Adrenal gland (tissue), 12 donors: Measurements from ENCODE around the gene SAMD13. TPM values are rescaled to one million over a fixed set of nuclear protein-coding genes. Genes with fewer than 3 reads are reported as not detected.
A peak's percentile ranks its signal among the peaks of the same experiment; 100 is the strongest.

ENCODE experiments used
- DNase-seq, 7 donors: peaks; one replicate each; pipeline ENCODE4 v3.0.0-alpha.2; 2019 to 2020
- H3K27ac ChIP-seq, 5 donors: fragments of 200-600 bp; sonication (generic) in 4 of 5; 1 replicate in 3 of 5; 2 replicates in 2 of 5; pipeline versions ENCODE4 v1.5.1 to v1.8.0; 2016 to 2020; ENCODE audit warnings: mild to moderate bottlenecking in 1 of 5
- H3K27me3 ChIP-seq: fragments of 200-600 bp; 2 replicates; pipeline ENCODE4 v1.8.0; 2021
- H3K36me3 ChIP-seq, 2 donors: fragments of 200-600 bp; replicated peaks in 1 of 2; 1 replicate in 1 of 2; 2 replicates in 1 of 2; pipeline versions ENCODE4 v1.5.1 to v1.8.0; 2018 to 2022
- H3K4me1 ChIP-seq, 2 donors: fragments of 200-600 bp; replicated peaks in 1 of 2; 1 replicate in 1 of 2; 2 replicates in 1 of 2; pipeline versions ENCODE4 v1.5.1 to v1.8.0; 2018 to 2021
- H3K4me3 ChIP-seq, 4 donors: fragments of 200-600 bp; sonication (generic) in 3 of 4; one replicate each; pipeline ENCODE4 v1.5.1; 2016 to 2018
- H3K9me3 ChIP-seq, 3 donors: fragments of 200-600 bp; sonication (generic) in 1 of 3; replicated peaks in 1 of 3; 1 replicate in 2 of 3; 2 replicates in 1 of 3; pipeline versions ENCODE4 v1.5.1 to v1.8.0; 2016 to 2021
- CTCF ChIP-seq, 6 experiments: fragments of 450-650 bp in 4 of 6; fragments of 200-600 bp in 2 of 6; sonication (generic) in 1 of 6; IDR thresholded peaks; 1 replicate in 5 of 6; 2 replicates in 1 of 6; pipeline versions ENCODE4 v1.5.1 to v1.8.0; 2016 to 2021; ENCODE audit warnings: antibody characterized with exemption in 6 of 6, mild to moderate bottlenecking in 2 of 6, moderate library complexity in 1 of 6
- POLR2A ChIP-seq, 2 donors: fragments of 450-650 bp; IDR thresholded peaks; one replicate each; pipeline ENCODE4 v1.6.1; 2017; ENCODE audit warnings: antibody characterized with exemption in 2 of 2, mild to moderate bottlenecking in 2 of 2, moderate library complexity in 1 of 2
- WGBS, 4 donors: extraction: QIAGEN DNeasy Blood & Tissue Kit in 2 of 4; methylation state at CpG; one replicate each; pipeline versions ENCODE4 v1.1.5 to v1.1.7; 2013 to 2017; 5-methylcytosine and 5-hydroxymethylcytosine counted together
- intact Hi-C, 2 donors: fragments of 100-400 bp; cut with DNase I; formaldehyde crosslinking; loops; one replicate each; pipeline versions ENCODE4 v1.14.1 to v1.15.0; 2022 to 2023
- polyA plus RNA-seq, 3 donors: library from polyadenylated mRNA; stranded (reverse); fragments of 200-250 nt in 2 of 3; fragments of 350-450 nt in 1 of 3; fragmentation: Illumina TruSeq in 1 of 3; extraction: RNeasy Lipid Tissue Mini Kit (QIAGEN cat#74804) in 1 of 3; gene quantifications; one replicate each; pipeline ENCODE4 v1.2.3, GENCODE V29; 2013 to 2014
- total RNA-seq, 9 donors: library from RNA; depleted of rRNA in 4 of 9; stranded (reverse); fragments of >200 nt in 4 of 9; fragments of 120-200 nt in 1 of 9; fragmentation: NEBNext Ultra II Directional in 1 of 9; extraction: Animal tissue kit (Norgen Biotek cat#: 25700) in 1 of 9; gene quantifications; one replicate each; pipeline versions ENCODE4 v1.1.0 to v1.2.4, GENCODE V29; 2013 to 2023
- donor health status: healthy with polysubstance abuse.
- donor health status: Bipolar disorder and iron deficiency.
- donor health status: DM: yes; HTN: yes; CAD: no.
- donor health status: DM: no; HTN: no; CAD: no.
- donor health status: DM: no; HTN: no; CAD: no.
- donor health status: DM: yes; HTN: yes; CAD: no.

Gene SAMD13
- total and polyA plus RNA-seq, 12 donors, result 1.0 to 8.0 (median 3.4) TPM

- Histone ChIP-seq H3K9me3 (no peaks in the 10 kb centered on the region), H3K4me1 (peaks cover 21 to 48% of the 10 kb centered on the region in 2 donors), H3K27ac (peak overlapping the region in 2 of 5 donors; percentile 18 to 29), H3K27me3 (no peaks in the 10 kb centered on the region), H3K4me3 (no peak overlapping the region), H3K36me3 (no peaks in the 10 kb centered on the region)
- intact Hi-C loops, result no loop called here
- WGBS, 4 donors, result 84 to 87% (median 86%) methylated on average over 7 of the region's 7 CpGs
- DNase-seq, result no peak
- TF ChIP-seq POLR2A (IDR thresholded peaks at IDR 0.05) (no peak), CTCF (IDR thresholded peaks at IDR 0.05) (no peak)
Measured at GRCh38 chr1:84376000-84376910, 74.7 kb downstream of the SAMD13 start.

- WGBS, 4 donors, result 25 to 42% (median 30%) methylated on average over 3 of the region's 3 CpGs
- Histone ChIP-seq H3K4me3 (no peak overlapping the region), H3K27me3 (no peaks in the 10 kb centered on the region), H3K27ac (peak overlapping the region in 3 of 5 donors; percentile 33 to 76 (median 36)), H3K36me3 (no peaks in the 10 kb centered on the region), H3K9me3 (no peaks in the 10 kb centered on the region), H3K4me1 (peaks cover 21 to 44% of the 10 kb centered on the region in 2 donors)
- intact Hi-C loops, result no loop called here
- DNase-seq, result peak; percentile 69 to 88 (median 81)
- TF ChIP-seq CTCF (IDR thresholded peaks at IDR 0.05) (no peak), POLR2A (IDR thresholded peaks at IDR 0.05) (peak in 1 of 2 donors; percentile 15)
Measured at GRCh38 chr1:84377480-84378095, 76.1 kb downstream of the SAMD13 start.

- H3K4me3 ChIP-seq, result no peak overlapping the region
- intact Hi-C loops, result no loop called here
- H3K27me3 ChIP-seq, result no peaks in the 10 kb centered on the region
- 63 to 68% (median 65%) methylated on average over 4 of the region's 4 CpGs for WGBS, 4 donors
- no peaks in the 10 kb centered on the region for H3K9me3 ChIP-seq
- peaks cover 21 to 43% of the 10 kb centered on the region in 2 donors for H3K4me1 ChIP-seq
- no peaks in the 10 kb centered on the region for H3K36me3 ChIP-seq
- TF ChIP-seq CTCF (IDR thresholded peaks at IDR 0.05), result no peak
- TF ChIP-seq POLR2A (IDR thresholded peaks at IDR 0.05), result no peak
- H3K27ac ChIP-seq, result peak overlapping the region in 3 of 5 donors; percentile 24 to 46 (median 38)
- DNase-seq, result peak in 2 of 7 donors; percentile 18 to 19
Measured at GRCh38 chr1:84379138-84379916, 77.8 kb downstream of the SAMD13 start.

GRCh38 chr1:84379917-84380180, 78.3 kb downstream of the SAMD13 start:
- intact Hi-C loops, result no loop called here
- no peak for DNase-seq
- Histone ChIP-seq H3K4me3 (no peak overlapping the region), H3K9me3 (no peaks in the 10 kb centered on the region), H3K27ac (no peak overlapping the region), H3K4me1 (peaks cover 16 to 38% of the 10 kb centered on the region in 2 donors), H3K36me3 (no peaks in the 10 kb centered on the region), H3K27me3 (no peaks in the 10 kb centered on the region)
- no peak for TF ChIP-seq CTCF (IDR thresholded peaks at IDR 0.05)
- TF ChIP-seq POLR2A (IDR thresholded peaks at IDR 0.05), result no peak
- 64 to 80% (median 70%) methylated on average over 1 of the region's 1 CpG for WGBS, 4 donors
